ENCODE measurements around the gene ACP1. TPM values are rescaled to one million over a fixed set of nuclear protein-coding genes. Genes with fewer than 3 reads are reported as not detected.

ACP1 gene
- total and polyA plus RNA-seq, 2 of the 8 experiments (the other 6 are each of a cell fraction or from before 2014, with no cell fraction given): 115 to 155 TPM

- Histone ChIP-seq H2BK15ac (ENCODE audit: low read length) (no peak within 1 kb of the TSS), H3K27ac (ENCODE audit: low read depth, low read length) (no peak within 1 kb of the TSS), H3K9ac (replicated peaks in 1 of 4; ENCODE audit: extremely low read depth in 1 of 4, low read depth in 3 of 4, low read length in 3 of 4) (no peak within 1 kb of the TSS), H2BK12ac (ENCODE audit: low read depth, low read length) (no peak within 1 kb of the TSS), H3K14ac (ENCODE audit: insufficient read length) (no peak within 1 kb of the TSS), H3K18ac (ENCODE audit: extremely low read depth, low read length) (no peak within 1 kb of the TSS; the same call in 1 of the 2 replicates), H3K79me1 (ENCODE audit: low read depth, low read length) (no peaks in the 10 kb centered on the region), H2BK120ac (replicated peaks; ENCODE audit: low read depth, low read length) (no peak within 1 kb of the TSS), H2BK20ac (ENCODE audit: low read length) (no peak within 1 kb of the TSS), H3K4ac (replicated peaks; ENCODE audit: insufficient read length, low read depth, low read length) (no peak within 1 kb of the TSS), H3K79me2 (ENCODE audit: control insufficient read depth in 1 of 2, insufficient read depth in 2 of 2, low read length in 2 of 2) (no peaks in the 10 kb centered on the region), H3K23ac (ENCODE audit: insufficient read length) (no peak within 1 kb of the TSS), H2BK5ac (ENCODE audit: low read depth, low read length) (no peak within 1 kb of the TSS), H4K8ac (ENCODE audit: extremely low read depth, insufficient read depth, low read length) (peak within 1 kb of the TSS; percentile 1), H3K56ac (replicated peaks; ENCODE audit: insufficient read length, low read depth, low read length) (no peak within 1 kb of the TSS), H3K23me2 (ENCODE audit: low read depth, low read length) (peaks cover 8% of the 10 kb centered on the region; the same call in 1 of the 2 replicates), H2AK5ac (ENCODE audit: low read depth, low read length) (no peak within 1 kb of the TSS), H4K5ac (ENCODE audit: insufficient read length, low read depth, low read length) (no peak within 1 kb of the TSS), H4K91ac (replicated peaks; ENCODE audit: insufficient read length, low read length) (no peak within 1 kb of the TSS), H3K27me3 (replicated peaks in 1 of 4; ENCODE audit: control insufficient read depth in 3 of 4, extremely low read depth in 1 of 4, insufficient read depth in 3 of 4, low read length in 3 of 4) (peaks cover 9 to 48% (median 33%) of the 10 kb centered on the region in 4 experiments), H3K4me2 (ENCODE audit: insufficient read depth in 1 of 2, low read depth in 2 of 2, low read length in 2 of 2) (peak within 1 kb of the TSS; percentile 85 to 96), H3K36me3 (ENCODE audit: control insufficient read depth in 2 of 4, insufficient read depth in 4 of 4, low read length in 3 of 4) (no peaks in the 10 kb centered on the region), H3K9me3 (ENCODE audit: insufficient read depth in 2 of 2, low read depth in 1 of 2, low read length in 1 of 2) (peaks cover 0 to 2% of the 10 kb centered on the region in 2 experiments; a peak in 1 of 4 replicates), H4K20me1 (replicated peaks in 1 of 2; ENCODE audit: control insufficient read depth in 1 of 2, insufficient read depth in 2 of 2, low read length in 2 of 2) (peaks cover 2 to 7% of the 10 kb centered on the region in 2 experiments), H3K4me3 (ENCODE audit: extremely low read depth in 1 of 4, insufficient read depth in 2 of 4, low read depth in 3 of 4, low read length in 4 of 4) (peak within 1 kb of the TSS; percentile 42 to 70 (median 49)), H2AFZ (ENCODE audit: low read length) (no peak within 1 kb of the TSS), H3K4me1 (replicated peaks in 1 of 4; ENCODE audit: control insufficient read depth in 3 of 4, insufficient read depth in 4 of 4, low read length in 3 of 4) (peaks cover 6 to 29% (median 18%) of the 10 kb centered on the region in 4 experiments)
- ChIA-PET POLR2A (ENCODE audit: partially characterized antibody) (interaction anchor here (1.2 to 1.9 kb wide), 4 partner anchors 12 to 23 kb away, joined by 3 to 8 read pairs (median 4); partner anchors contain the start of gene ACP1), CTCF (ENCODE audit: partially characterized antibody) (interaction anchor here (0.6 to 2.4 kb wide), 4 partner anchors 14 to 196 kb away, joined by 3 to 9 read pairs (median 6); no protein-coding TSS in a partner anchor)
- DNase-seq (ENCODE audit: low read depth in 1 of 2, low spot score in 2 of 2) (peak in 1 of 2 experiments; percentile 70), FAIRE-seq (no peak)
- 1% methylated on average over 36 of the region's 128 CpGs; no CpG with 5 or more reads in 1 of the 2 experiments for WGBS, 2 experiments (ENCODE audit: extremely low coverage in 1 of 2, insufficient coverage in 1 of 2, insufficient read length in 1 of 2, insufficient replicate concordance in 2 of 2, low coverage in 1 of 2, low lambda C conversion rate in 2 of 2, missing lambda C conversion rate in 1 of 2)
- TF ChIP-seq KDM5A (IDR thresholded peaks at IDR 0.05; ENCODE audit: low read length) (no peak), POU5F1 (IDR thresholded peaks at IDR 0.05; ENCODE audit: low read depth, low read length) (no peak), JUND (IDR thresholded peaks at IDR 0.05; ENCODE audit: low read length) (no peak), KDM4A (IDR thresholded peaks at IDR 0.05; ENCODE audit: low read depth, low read length, severe bottlenecking) (peak; percentile 82), CBX5 (IDR thresholded peaks at IDR 0.05; ENCODE audit: low read depth, low read length) (no peak), MAX (IDR thresholded peaks at IDR 0.05) (peak; percentile 88), RBBP5 (IDR thresholded peaks at IDR 0.05; ENCODE audit: borderline replicate concordance, low read depth, low read length) (0 out of 2 replicates have a peak, but pooled peaks have one; percentile 27), E2F6 (IDR thresholded peaks at IDR 0.05) (peak; percentile 60), GTF2F1 (IDR thresholded peaks at IDR 0.05; ENCODE audit: borderline replicate concordance, low read depth, low read length) (no peak), TAF1 (IDR thresholded peaks at IDR 0.05; ENCODE audit: low read depth, low read length) (no peak)
These were observed 23.4 kb downstream of the ACP1 start, which contains the start of gene ALKAL2 for GRCh38 chr2:287911-288757. Gene ALKAL2, minus strand, starts transcription at chr2:288091. Its CDS starts 256 bp downstream, at chr2:287835.

Data from H1 (cell line).